Lower leg skin (tissue), 3 donors: ENCODE data around the gene FAM186B.

ENCODE experiments used
- CTCF ChIP-seq, 3 donors: fragments of 450-650 bp; IDR thresholded peaks; one replicate each; pipeline ENCODE4 v1.5.1; 2016; ENCODE audit warnings: antibody characterized with exemption in 3 of 3, mild to moderate bottlenecking in 3 of 3, moderate library complexity in 2 of 3
- POLR2A ChIP-seq, 2 donors: fragments of 450-650 bp; IDR thresholded peaks; one replicate each; pipeline ENCODE4 v1.6.1; 2016 to 2017; ENCODE audit warnings: antibody characterized with exemption in 2 of 2, mild to moderate bottlenecking in 1 of 2, moderate library complexity in 1 of 2

GRCh38 chr12:49537752-49538509 lies 67.5 kb downstream of the FAM186B start:
- TF ChIP-seq CTCF (IDR thresholded peaks at IDR 0.05) (no peak), POLR2A (IDR thresholded peaks at IDR 0.05) (no peak)
